GM12878 (cell line): ENCODE measurements around the gene GPC2. TPM values are rescaled to one million over a fixed set of nuclear protein-coding genes. Genes with fewer than 3 reads are reported as not detected.

Source experiments
- BACH1 ChIP-seq: fragments of 450-650 bp; IDR thresholded peaks from 2 replicates; pipeline ENCODE4 v1.6.1; 2017; ENCODE audit warnings: mild to moderate bottlenecking, borderline replicate concordance
- BMI1 ChIP-seq: fragments of 450-650 bp; IDR thresholded peaks from 2 replicates; pipeline ENCODE4 v1.6.1; 2016; ENCODE audit warnings: mild to moderate bottlenecking, moderate library complexity, borderline replicate concordance
- CREB1 ChIP-seq: IDR thresholded peaks from 2 replicates; pipeline ENCODE4 v1.6.1; 2012; ENCODE audit warnings: low read depth, mild to moderate bottlenecking, inconsistent platforms
- GABPA ChIP-seq: IDR thresholded peaks from 2 replicates; pipeline ENCODE4 v1.6.1; 2014; ENCODE audit warnings: antibody characterized with exemption, low read depth, mild to moderate bottlenecking, inconsistent platforms
- GATAD2B ChIP-seq: fragments of 450-650 bp; conservative IDR thresholded peaks from 2 replicates; pipeline ENCODE4 v1.6.1; 2017; ENCODE audit warnings: low read depth, mild to moderate bottlenecking, moderate library complexity
- LARP7 ChIP-seq: fragments of 450-650 bp; IDR thresholded peaks from 2 replicates; pipeline ENCODE4 v1.6.1; 2017; ENCODE audit warnings: mild to moderate bottlenecking
- NFYA ChIP-seq: IDR thresholded peaks from 2 replicates; pipeline ENCODE4 v1.6.1; 2011; ENCODE audit warnings: low read depth, mild to moderate bottlenecking, low read length, improper control_type of control experiment, borderline replicate concordance
- NFYB ChIP-seq: IDR thresholded peaks from 2 replicates; pipeline ENCODE4 v1.6.1; 2011; ENCODE audit warnings: low read depth, mild to moderate bottlenecking, low read length, improper control_type of control experiment, moderate library complexity; ENCODE audit not compliant: insufficient read depth
- PML ChIP-seq: IDR thresholded peaks from 2 replicates; pipeline ENCODE4 v1.6.1; 2012; ENCODE audit warnings: low read length, inconsistent platforms
- RBBP5 ChIP-seq: fragments of 200-600 bp; sonication (generic); conservative IDR thresholded peaks from 2 replicates; pipeline ENCODE4 v1.6.1; 2016
- RELA ChIP-seq: fragments of 450-650 bp; IDR thresholded peaks from 2 replicates; pipeline ENCODE4 v1.8.0; 2014; ENCODE audit warnings: borderline replicate concordance; ENCODE audit not compliant: partially characterized antibody
- SP1 ChIP-seq: IDR thresholded peaks from one replicate; pipeline ENCODE4 v1.6.1; 2011; ENCODE audit warnings: low read depth, low read length
- TAF1 ChIP-seq: IDR thresholded peaks from 2 replicates; pipeline ENCODE4 v1.6.1; 2011; ENCODE audit warnings: mild to moderate bottlenecking, low read depth, low read length, borderline replicate concordance
- ZNF592 ChIP-seq: fragments of 450-650 bp; IDR thresholded peaks from 2 replicates; pipeline ENCODE4 v1.6.1; 2017; ENCODE audit warnings: mild to moderate bottlenecking, moderate library complexity
- ZSCAN29 ChIP-seq: fragments of 450-650 bp; IDR thresholded peaks from 2 replicates; pipeline ENCODE4 v1.6.1; 2017; ENCODE audit warnings: mild to moderate bottlenecking, moderate library complexity
- polyA plus RNA-seq, 11 experiments: library from polyadenylated mRNA; depleted of rRNA in 4 of 11; unstranded in 6 of 11; stranded (reverse) in 5 of 11; fragments of >200 nt; fragmentation: Nextera tagmentation in 4 of 11; fragmentation: Illumina TruSeq in 1 of 11; extraction: Ambion mirVana in 4 of 11; extraction: Trizol in 1 of 11; gene quantifications; 1 replicate in 1 of 11; 2 replicates in 10 of 11; pipeline versions ENCODE4 v1.2.1 to v1.2.3, GENCODE V29; 2011 to 2016; ENCODE audit warnings: inconsistent platforms in 2 of 11, missing spikeins in 2 of 11, low read depth in 1 of 11
- total RNA-seq, 4 experiments: library from RNA; depleted of rRNA in 3 of 4; stranded (reverse); fragments of >200 nt in 3 of 4; fragmentation: Illumina TruSeq in 1 of 4; extraction: Trizol in 1 of 4; gene quantifications; 2 replicates each; pipeline versions ENCODE4 v1.2.1 to v1.2.3, GENCODE V29; 2013 to 2021
- TF ChIP-seq, protein P1 (sequence below): IDR thresholded peaks from 2 replicates; pipeline ENCODE4 v1.6.1; 2012; ENCODE audit warnings: low read length, inconsistent platforms
- TF ChIP-seq, protein P2 (sequence below): fragments of 450-650 bp; IDR thresholded peaks from 2 replicates; pipeline ENCODE4 v1.6.1; 2017; ENCODE audit warnings: mild to moderate bottlenecking, moderate library complexity

Gene GPC2
- total and polyA plus RNA-seq, 10 of the 15 experiments (the other 5 are each of a cell fraction or from before 2014, with no cell fraction given) = 0.19 to 6.3 (median 0.77) TPM

- peak; percentile 68 for TF ChIP-seq SP1
- peak; percentile 63 for TF ChIP-seq RELA
- TF ChIP-seq BMI1 = no peak
- peak; percentile 95 for TF ChIP-seq GATAD2B
- no peak for TF ChIP-seq RBBP5
- peak; percentile 87 for TF ChIP-seq GABPA
- TF ChIP-seq, protein P1, sequence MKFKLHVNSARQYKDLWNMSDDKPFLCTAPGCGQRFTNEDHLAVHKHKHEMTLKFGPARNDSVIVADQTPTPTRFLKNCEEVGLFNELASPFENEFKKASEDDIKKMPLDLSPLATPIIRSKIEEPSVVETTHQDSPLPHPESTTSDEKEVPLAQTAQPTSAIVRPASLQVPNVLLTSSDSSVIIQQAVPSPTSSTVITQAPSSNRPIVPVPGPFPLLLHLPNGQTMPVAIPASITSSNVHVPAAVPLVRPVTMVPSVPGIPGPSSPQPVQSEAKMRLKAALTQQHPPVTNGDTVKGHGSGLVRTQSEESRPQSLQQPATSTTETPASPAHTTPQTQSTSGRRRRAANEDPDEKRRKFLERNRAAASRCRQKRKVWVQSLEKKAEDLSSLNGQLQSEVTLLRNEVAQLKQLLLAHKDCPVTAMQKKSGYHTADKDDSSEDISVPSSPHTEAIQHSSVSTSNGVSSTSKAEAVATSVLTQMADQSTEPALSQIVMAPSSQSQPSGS = no peak
- TF ChIP-seq, protein P2, sequence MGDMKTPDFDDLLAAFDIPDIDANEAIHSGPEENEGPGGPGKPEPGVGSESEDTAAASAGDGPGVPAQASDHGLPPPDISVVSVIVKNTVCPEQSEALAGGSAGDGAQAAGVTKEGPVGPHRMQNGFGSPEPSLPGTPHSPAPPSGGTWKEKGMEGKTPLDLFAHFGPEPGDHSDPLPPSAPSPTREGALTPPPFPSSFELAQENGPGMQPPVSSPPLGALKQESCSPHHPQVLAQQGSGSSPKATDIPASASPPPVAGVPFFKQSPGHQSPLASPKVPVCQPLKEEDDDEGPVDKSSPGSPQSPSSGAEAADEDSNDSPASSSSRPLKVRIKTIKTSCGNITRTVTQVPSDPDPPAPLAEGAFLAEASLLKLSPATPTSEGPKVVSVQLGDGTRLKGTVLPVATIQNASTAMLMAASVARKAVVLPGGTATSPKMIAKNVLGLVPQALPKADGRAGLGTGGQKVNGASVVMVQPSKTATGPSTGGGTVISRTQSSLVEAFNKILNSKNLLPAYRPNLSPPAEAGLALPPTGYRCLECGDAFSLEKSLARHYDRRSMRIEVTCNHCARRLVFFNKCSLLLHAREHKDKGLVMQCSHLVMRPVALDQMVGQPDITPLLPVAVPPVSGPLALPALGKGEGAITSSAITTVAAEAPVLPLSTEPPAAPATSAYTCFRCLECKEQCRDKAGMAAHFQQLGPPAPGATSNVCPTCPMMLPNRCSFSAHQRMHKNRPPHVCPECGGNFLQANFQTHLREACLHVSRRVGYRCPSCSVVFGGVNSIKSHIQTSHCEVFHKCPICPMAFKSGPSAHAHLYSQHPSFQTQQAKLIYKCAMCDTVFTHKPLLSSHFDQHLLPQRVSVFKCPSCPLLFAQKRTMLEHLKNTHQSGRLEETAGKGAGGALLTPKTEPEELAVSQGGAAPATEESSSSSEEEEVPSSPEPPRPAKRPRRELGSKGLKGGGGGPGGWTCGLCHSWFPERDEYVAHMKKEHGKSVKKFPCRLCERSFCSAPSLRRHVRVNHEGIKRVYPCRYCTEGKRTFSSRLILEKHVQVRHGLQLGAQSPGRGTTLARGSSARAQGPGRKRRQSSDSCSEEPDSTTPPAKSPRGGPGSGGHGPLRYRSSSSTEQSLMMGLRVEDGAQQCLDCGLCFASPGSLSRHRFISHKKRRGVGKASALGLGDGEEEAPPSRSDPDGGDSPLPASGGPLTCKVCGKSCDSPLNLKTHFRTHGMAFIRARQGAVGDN = peak; percentile 57; the same call in 1 of the 2 replicates
- TF ChIP-seq ZSCAN29 = no peak
- peak; percentile 81 for TF ChIP-seq PML
- peak; percentile 60; the same call in 1 of the 2 replicates for TF ChIP-seq BACH1
- peak; percentile 32; the same call in 1 of the 2 replicates for TF ChIP-seq CREB1
- no peak for TF ChIP-seq ZNF592
- TF ChIP-seq TAF1 = peak; percentile 66; the same call in 1 of the 2 replicates
- TF ChIP-seq NFYA = no peak
- TF ChIP-seq NFYB = no peak
- no peak; the same call in 1 of the 2 replicates for TF ChIP-seq LARP7
Measured at GRCh38 chr7:100158229-100159098, 18.7 kb downstream of the GPC2 start, which contains the start of gene TRAPPC14 (continued).
